GM12892 (cell line): ENCODE measurements around the gene GBE1.

ENCODE experiments used
- POLR2A ChIP-seq: IDR thresholded peaks from 2 replicates; pipeline ENCODE4 v1.6.1; 2011; ENCODE audit warnings: low read depth, low read length, control low read depth
- POLR2AphosphoS5 ChIP-seq: IDR thresholded peaks from 2 replicates; pipeline ENCODE4 v1.6.1; 2011; ENCODE audit warnings: low read depth, low read length, control low read depth

- no peak for TF ChIP-seq POLR2A
- no peak for TF ChIP-seq POLR2AphosphoS5
Measured at GRCh38 chr3:81585937-81586336, 175.5 kb downstream of the GBE1 start.
